Measurements from ENCODE around the gene PFKFB3. TPM values are rescaled to one million over a fixed set of nuclear protein-coding genes. Genes with fewer than 3 reads are reported as not detected.

PFKFB3 gene
- total RNA-seq, 1 experiment from 2014 or later: 36.8 TPM

GRCh38 chr10:6186894-6187256 is 15.9 kb upstream of the PFKFB3 start:
- WGBS (ENCODE audit: extremely low coverage, insufficient read length, low lambda C conversion rate): no CpG with 5 or more reads among the region's 9 CpGs

More at GRCh38 chr10:6186894-6187256, 15.9 kb upstream of the PFKFB3 start:
- Histone ChIP-seq H2BK20ac (ENCODE audit: low read depth, low read length, poor library complexity, severe bottlenecking) (no peak overlapping the region), H3K27ac (ENCODE audit: insufficient read length, low read depth, low read length) (no peak overlapping the region), H3K4ac (ENCODE audit: low read depth, low read length) (no peak overlapping the region), H3T11ph (ENCODE audit: low read length) (no peak overlapping the region), H3K27me3 (ENCODE audit: insufficient read depth, low read length) (no peaks in the 10 kb centered on the region), H2AFZ (ENCODE audit: low read length) (no peak overlapping the region), H2BK12ac (ENCODE audit: insufficient read length, low read depth, low read length) (no peak overlapping the region), H4K20me1 (ENCODE audit: control insufficient read depth, insufficient read depth, insufficient read length) (no peaks in the 10 kb centered on the region), H3K79me1 (ENCODE audit: insufficient read depth, low read depth, low read length, poor library complexity, severe bottlenecking) (no peaks in the 10 kb centered on the region), H3K23ac (ENCODE audit: insufficient read length, low read depth, low read length) (no peak overlapping the region), H2AK5ac (ENCODE audit: insufficient read length, low read length) (no peak overlapping the region), H2BK120ac (ENCODE audit: low read depth, low read length, poor library complexity, severe bottlenecking) (no peak overlapping the region), H3K9me3 (ENCODE audit: control insufficient read depth, low read depth, low read length) (no peaks in the 10 kb centered on the region), H3K23me2 (ENCODE audit: insufficient read length, low read depth, low read length, poor library complexity, severe bottlenecking) (no peaks in the 10 kb centered on the region), H3K18ac (ENCODE audit: insufficient read length, low read depth, low read length) (no peak overlapping the region), H4K5ac (ENCODE audit: insufficient read length, low read depth, low read length) (no peak overlapping the region), H3K79me2 (ENCODE audit: insufficient read depth, low read length) (no peaks in the 10 kb centered on the region), H2BK15ac (ENCODE audit: low read depth, low read length) (no peak overlapping the region), H3K56ac (ENCODE audit: insufficient read length, low read depth, low read length) (no peak overlapping the region), H4K91ac (ENCODE audit: insufficient read length, low read depth, low read length) (no peak overlapping the region), H3K4me1 (ENCODE audit: insufficient read depth, low read length) (no peaks in the 10 kb centered on the region), H3K9ac (ENCODE audit: extremely low read depth, insufficient read length, low read length) (no peak overlapping the region), H3K4me2 (ENCODE audit: insufficient read depth, insufficient read length, low read length) (no peak overlapping the region), H2BK5ac (ENCODE audit: insufficient read length, low read length) (no peak overlapping the region), H3K14ac (ENCODE audit: insufficient read depth, low read length) (no peak overlapping the region), H4K8ac (replicated peaks; ENCODE audit: insufficient read length, low read depth, low read length) (no peak overlapping the region)
- Mint-ChIP-seq H3K4me3 (no peak overlapping the region; a peak in 1 of 5 replicates), H3K9me3 (no peaks in the 10 kb centered on the region), H3K4me1 (peaks cover 2 to 12% of the 10 kb centered on the region in 2 experiments; a peak in 3 of 4 replicates), H3K36me3 (ENCODE audit: insufficient read depth in 1 of 3, low read depth in 3 of 3) (no peaks in the 10 kb centered on the region), H3K27me3 (ENCODE audit: low read depth) (no peaks in the 10 kb centered on the region), H3K27ac (no peak overlapping the region; a peak in 1 of 7 replicates)
- TF ChIP-seq CTCF (conservative IDR thresholded peaks at IDR 0.05): no peak
- DNase-seq: no peak

All from H9 (cell line).